OCI-LY1 (cell line): ENCODE results near the gene SLC10A1.

ENCODE experiments used
- EZH2 ChIP-seq: fragments of 200-600 bp; sonication (generic), shearing (Covaris generic); IDR thresholded peaks from 2 replicates; pipeline ENCODE4 v1.8.0; 2017; ENCODE audit warnings: borderline replicate concordance, mixed run types, mild to moderate bottlenecking, antibody characterized with exemption, low read length, moderate library complexity, mixed read lengths
- TF ChIP-seq, protein P1 (sequence below): fragments of 200-600 bp; sonication (generic), shearing (Covaris generic); IDR thresholded peaks from 2 replicates; pipeline ENCODE4 v1.5.1; 2017; ENCODE audit warnings: mild to moderate bottlenecking, antibody characterized with exemption, low read length, moderate library complexity, mixed read lengths

DNA sequence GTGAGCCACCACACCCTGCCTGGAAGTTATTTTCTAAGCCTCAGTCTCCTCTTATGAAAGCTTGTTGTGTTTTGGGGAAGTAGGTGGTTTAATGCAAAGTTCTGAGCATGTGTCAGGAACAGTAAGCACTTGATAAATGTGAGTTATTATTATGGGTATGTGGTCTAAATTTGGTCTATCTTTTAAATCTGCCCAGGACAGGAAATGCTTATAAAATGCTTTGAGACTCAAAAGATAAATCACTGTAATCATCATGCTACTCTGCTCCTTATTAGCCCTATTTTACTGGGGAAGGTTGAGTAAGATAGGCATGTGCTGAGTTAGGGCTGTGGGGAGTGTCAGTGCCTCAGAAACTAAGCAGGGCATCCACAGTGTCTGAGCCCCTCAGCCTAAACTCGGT lies 43.2 kb downstream of the SLC10A1 start:
- TF ChIP-seq, protein P1, sequence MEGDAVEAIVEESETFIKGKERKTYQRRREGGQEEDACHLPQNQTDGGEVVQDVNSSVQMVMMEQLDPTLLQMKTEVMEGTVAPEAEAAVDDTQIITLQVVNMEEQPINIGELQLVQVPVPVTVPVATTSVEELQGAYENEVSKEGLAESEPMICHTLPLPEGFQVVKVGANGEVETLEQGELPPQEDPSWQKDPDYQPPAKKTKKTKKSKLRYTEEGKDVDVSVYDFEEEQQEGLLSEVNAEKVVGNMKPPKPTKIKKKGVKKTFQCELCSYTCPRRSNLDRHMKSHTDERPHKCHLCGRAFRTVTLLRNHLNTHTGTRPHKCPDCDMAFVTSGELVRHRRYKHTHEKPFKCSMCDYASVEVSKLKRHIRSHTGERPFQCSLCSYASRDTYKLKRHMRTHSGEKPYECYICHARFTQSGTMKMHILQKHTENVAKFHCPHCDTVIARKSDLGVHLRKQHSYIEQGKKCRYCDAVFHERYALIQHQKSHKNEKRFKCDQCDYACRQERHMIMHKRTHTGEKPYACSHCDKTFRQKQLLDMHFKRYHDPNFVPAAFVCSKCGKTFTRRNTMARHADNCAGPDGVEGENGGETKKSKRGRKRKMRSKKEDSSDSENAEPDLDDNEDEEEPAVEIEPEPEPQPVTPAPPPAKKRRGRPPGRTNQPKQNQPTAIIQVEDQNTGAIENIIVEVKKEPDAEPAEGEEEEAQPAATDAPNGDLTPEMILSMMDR, result no peak
- TF ChIP-seq EZH2, result no peak
